Measurements from ENCODE around the gene WNT2.

Gene WNT2

GRCh38 chr7:117273325-117273724 lies 49.5 kb downstream of the WNT2 start:
- no peak overlapping the region for H3K4me3 ChIP-seq (ENCODE audit: control insufficient read depth, low read depth, low read length)
- no peak for DNase-seq (ENCODE audit: low read depth)
- TF ChIP-seq CTCF (IDR thresholded peaks at IDR 0.05; ENCODE audit: control insufficient read depth, insufficient read depth, low read depth, low read length, missing control alignments) = no peak

- no peak for DNase-seq (ENCODE audit: low read depth)
- no peak overlapping the region for H3K4me3 ChIP-seq (ENCODE audit: control insufficient read depth, low read depth, low read length)
- TF ChIP-seq CTCF (IDR thresholded peaks at IDR 0.05; ENCODE audit: control insufficient read depth, insufficient read depth, low read depth, low read length, missing control alignments) = no peak
These were observed 50.7 kb downstream of the WNT2 start for GRCh38 chr7:117272017-117272759.

GRCh38 chr7:117271566-117271965 lies 51.3 kb downstream of the WNT2 start:
- no peak for TF ChIP-seq CTCF (IDR thresholded peaks at IDR 0.05; ENCODE audit: control insufficient read depth, insufficient read depth, low read depth, low read length, missing control alignments)
- no peak overlapping the region for H3K4me3 ChIP-seq (ENCODE audit: control insufficient read depth, low read depth, low read length)
- DNase-seq (ENCODE audit: low read depth) = no peak

- DNase-seq (ENCODE audit: low read depth) = peak; percentile 85
- no peak overlapping the region for H3K4me3 ChIP-seq (ENCODE audit: control insufficient read depth, low read depth, low read length)
- no peak for TF ChIP-seq CTCF (IDR thresholded peaks at IDR 0.05; ENCODE audit: control insufficient read depth, insufficient read depth, low read depth, low read length, missing control alignments)
These were observed 52.5 kb downstream of the WNT2 start for GRCh38 chr7:117270371-117270770.

GRCh38 chr7:117269886-117270285 lies 53.0 kb downstream of the WNT2 start:
- TF ChIP-seq CTCF (IDR thresholded peaks at IDR 0.05; ENCODE audit: control insufficient read depth, insufficient read depth, low read depth, low read length, missing control alignments) = no peak
- peak; percentile 88 for DNase-seq (ENCODE audit: low read depth)
- no peak overlapping the region for H3K4me3 ChIP-seq (ENCODE audit: control insufficient read depth, low read depth, low read length)

- TF ChIP-seq CTCF (IDR thresholded peaks at IDR 0.05; ENCODE audit: control insufficient read depth, insufficient read depth, low read depth, low read length, missing control alignments) = no peak
- DNase-seq (ENCODE audit: low read depth) = peak; percentile 95
- H3K4me3 ChIP-seq (ENCODE audit: control insufficient read depth, low read depth, low read length) = no peak overlapping the region
These were observed 53.4 kb downstream of the WNT2 start for GRCh38 chr7:117269417-117269816.

Measured in AG09309 (cell line).